HG03439 (cell line): ENCODE data around the gene LRIG2.
A peak's percentile ranks its signal among the peaks of the same experiment; 100 is the strongest.
"Not testable (repeated sequence)": the region's sequence is repeated elsewhere in the genome, so short reads cannot be mapped to it uniquely, and the experiment has no call there.

Experiments
- ATAC-seq: cut with Tn5 transposase; IDR thresholded peaks from one replicate; pipeline ENCODE4 v1.9.1; 2021; ENCODE audit warnings: mild to moderate bottlenecking, moderate library complexity; ENCODE audit not compliant: unreplicated experiment

Gene LRIG2

GRCh38 chr1:113057006-113057405 is 16.0 kb upstream of the LRIG2 start:
- no peak for ATAC-seq

DNA sequence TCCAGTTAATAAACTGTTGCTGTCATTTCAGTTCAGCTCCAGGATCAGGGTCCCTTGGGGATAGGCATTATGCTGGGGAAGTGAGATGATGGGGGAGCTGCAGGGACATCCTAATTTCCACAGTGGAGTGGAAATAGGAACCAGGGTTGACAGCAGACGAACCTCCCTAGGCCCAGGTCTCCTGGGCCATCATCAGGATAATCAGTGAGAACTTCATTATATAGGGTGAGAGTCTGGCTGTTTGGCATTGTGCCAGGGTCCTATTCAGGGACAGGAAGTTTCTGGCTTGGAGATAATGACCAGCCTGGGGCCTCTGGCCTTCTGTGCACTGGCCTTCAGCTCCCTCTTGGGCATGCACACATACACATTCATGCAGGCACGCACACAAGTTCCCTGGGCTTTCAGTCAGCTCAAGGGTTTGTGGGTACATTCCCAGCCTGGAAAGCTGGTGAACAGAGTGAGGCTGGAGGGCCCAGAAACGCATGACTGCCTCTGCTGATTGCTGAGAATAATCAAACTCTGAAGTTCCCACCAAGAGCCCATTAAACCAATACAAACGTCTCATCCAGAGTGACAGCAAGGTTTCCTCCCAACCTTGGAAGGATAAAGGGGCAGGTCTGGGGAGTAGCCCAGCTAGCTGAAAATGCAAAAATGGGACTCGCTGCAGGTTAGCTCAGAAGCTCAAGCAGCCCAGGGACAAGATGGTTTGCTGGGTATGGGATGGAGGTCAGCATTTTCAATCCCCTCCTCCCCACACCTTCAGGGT is 13.9 kb upstream of the LRIG2 start:
- ATAC-seq = no peak

DNA sequence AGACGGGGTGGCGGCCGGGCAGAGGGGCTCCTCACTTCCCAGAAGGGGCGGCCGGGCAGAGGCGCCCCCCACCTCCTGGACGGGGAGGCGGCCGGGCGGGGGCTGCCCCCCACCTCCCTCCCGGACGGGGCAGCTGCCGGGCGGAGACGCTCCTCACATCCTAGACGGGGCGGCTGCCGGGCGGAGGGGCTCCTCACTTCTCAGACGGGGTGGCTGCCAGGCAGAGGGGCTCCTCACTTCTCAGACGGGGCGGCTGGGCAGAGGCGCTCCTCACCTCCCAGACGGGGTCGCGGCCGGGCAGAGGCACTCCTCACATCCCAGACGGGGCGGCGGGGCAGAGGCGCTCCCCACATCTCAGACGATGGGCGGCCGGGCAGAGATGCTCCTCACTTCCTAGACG is 9.5 kb upstream of the LRIG2 start:
- not testable (repeated sequence) for ATAC-seq

GRCh38 chr1:113072141-113072756 is 749 bp upstream of the LRIG2 start:
- ATAC-seq = no peak

DNA sequence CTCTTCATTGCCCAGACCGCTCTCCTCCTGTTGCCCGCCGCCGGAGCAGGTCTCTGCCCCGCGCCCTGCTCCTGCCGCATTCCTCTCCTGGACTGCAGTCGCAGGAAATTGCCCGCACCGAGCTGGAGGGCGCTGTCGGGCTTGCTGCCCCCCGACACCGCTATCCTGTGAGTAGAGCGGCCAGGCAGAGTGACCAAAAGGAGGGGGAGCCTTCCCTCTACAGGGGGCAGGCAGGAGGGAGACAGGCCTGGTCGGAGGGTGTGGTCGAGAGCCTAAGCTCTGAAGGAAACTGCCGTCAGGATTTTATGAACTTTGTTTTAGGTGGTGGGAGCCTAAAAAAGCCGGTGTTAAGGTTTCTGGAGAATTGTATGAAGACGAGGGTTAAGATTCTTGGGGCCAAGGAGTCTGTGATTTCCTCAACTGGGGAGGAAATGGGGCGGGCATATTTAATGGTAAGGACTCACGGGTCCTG is 517 bp downstream of the LRIG2 start:
- ATAC-seq = peak; percentile 29

GRCh38 chr1:113074237-113074636 is 1.2 kb downstream of the LRIG2 start:
- no peak for ATAC-seq

DNA sequence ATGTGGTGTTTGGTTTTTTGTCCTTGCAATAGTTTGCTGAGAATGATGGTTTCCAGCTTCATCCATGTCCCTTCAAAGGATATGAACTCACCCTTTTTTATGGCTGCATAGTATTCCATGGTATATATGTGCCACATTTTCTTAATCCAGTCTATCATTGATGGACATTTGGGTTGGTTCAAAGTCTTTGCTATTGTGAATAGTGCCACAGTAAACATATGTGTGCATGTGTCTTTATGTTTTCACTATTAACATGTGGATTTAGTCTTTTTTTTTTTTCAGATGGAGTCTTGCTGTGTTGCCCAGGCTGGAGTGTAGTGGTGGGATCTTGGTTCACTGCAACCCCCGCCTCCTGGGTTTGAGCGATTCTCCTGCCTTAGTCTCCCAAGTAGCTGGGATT is 5.0 kb downstream of the LRIG2 start:
- ATAC-seq = not testable (repeated sequence)

DNA sequence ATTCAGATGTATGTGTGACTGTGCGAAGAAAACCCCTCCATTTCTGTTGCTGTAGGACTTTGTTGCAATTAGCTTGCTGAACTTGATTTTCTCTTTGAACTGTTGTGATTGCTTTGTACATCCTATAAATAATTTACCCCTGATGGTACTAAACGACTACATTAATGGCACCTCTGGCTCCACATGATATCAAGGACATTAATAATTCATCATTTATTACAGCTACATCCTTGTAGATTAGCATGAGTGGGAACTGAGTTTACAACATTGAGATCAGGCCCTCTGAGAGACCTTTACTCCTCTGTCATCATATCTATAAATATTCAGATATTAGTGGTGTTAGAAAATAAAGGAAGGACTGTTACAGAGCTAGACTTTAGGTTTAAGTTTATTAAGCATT is 13.5 kb downstream of the LRIG2 start:
- ATAC-seq = no peak

GRCh38 chr1:113088972-113089371 is 16.0 kb downstream of the LRIG2 start:
- no peak for ATAC-seq

- no peak for ATAC-seq
These were observed 17.1 kb downstream of the LRIG2 start for GRCh38 chr1:113090051-113090450.

GRCh38 chr1:113091988-113092594 is 19.1 kb downstream of the LRIG2 start:
- no peak for ATAC-seq

- ATAC-seq = no peak
These were observed 21.5 kb downstream of the LRIG2 start for GRCh38 chr1:113094506-113094905.

DNA sequence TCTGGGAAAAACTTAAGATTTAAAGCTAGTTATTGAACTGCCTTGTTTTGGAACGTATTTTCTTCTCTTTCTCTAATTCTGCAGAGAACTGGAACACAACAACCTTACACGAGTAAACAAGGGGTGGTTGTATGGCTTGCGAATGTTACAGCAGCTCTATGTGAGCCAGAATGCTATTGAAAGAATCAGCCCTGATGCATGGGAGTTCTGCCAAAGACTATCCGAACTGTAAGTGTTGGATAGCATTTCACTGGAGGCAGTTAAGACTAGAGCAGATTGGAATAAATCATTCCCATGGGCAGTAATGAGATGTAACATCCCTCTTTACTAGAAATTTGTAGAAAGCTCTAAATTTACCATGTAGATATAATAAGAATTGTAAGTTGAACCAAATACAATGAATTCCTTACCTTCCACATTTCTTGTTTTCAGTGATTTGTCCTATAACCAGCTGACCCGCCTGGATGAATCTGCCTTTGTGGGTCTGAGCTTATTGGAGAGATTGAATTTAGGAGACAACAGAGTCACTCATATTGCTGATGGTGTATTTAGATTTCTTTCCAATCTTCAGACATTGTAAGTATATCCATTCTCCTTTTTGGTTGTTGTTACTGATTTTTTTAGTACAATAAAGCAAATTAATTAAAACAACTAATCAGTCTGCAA is 22.9 kb downstream of the LRIG2 start:
- ATAC-seq = no peak

GRCh38 chr1:113096493-113096892 is 23.5 kb downstream of the LRIG2 start:
- no peak for ATAC-seq

DNA sequence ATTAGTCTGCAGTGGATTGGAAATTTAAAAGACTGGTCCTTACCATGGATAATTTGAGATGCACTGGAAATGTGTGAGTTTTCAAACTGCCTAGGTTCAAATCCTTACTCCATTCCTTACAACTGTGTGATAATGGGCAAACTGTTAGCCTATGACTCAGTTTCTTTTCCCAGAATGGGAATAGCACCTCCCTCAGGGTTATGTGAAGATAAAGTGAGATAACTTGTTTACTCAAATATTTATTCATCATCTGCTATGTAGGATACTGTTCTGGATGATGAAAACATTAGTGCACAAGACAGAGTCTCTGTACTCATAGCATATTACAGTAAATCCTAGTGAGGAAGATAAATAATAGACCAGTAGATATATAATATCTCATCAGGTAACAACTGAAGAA is 28.6 kb downstream of the LRIG2 start:
- ATAC-seq = no peak

- ATAC-seq = no peak
These were observed 30.1 kb downstream of the LRIG2 start for GRCh38 chr1:113103048-113103447.

DNA sequence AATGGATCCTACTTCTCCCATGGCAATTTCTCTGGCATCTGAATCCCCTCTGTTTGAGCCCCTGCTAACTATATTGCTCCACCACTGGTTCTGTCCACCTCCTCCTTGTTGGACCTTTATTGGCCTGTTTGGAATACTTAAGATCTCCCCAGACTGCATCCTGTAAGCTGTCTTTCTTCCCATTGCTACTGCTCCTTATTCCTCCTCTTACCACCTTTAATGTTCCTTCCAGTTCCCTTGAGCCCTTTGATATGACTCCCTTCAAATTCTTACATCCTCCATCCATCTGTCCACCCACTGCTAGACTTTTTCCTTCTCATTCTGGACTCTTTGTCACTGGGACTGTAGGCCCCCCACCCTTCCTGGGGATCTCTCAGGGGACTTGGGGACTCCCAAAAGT is 31.0 kb downstream of the LRIG2 start:
- ATAC-seq = no peak

GRCh38 chr1:113106910-113107309 is 33.9 kb downstream of the LRIG2 start:
- ATAC-seq = no peak

- no peak for ATAC-seq
These were observed 37.0 kb downstream of the LRIG2 start for GRCh38 chr1:113109908-113110554.

- ATAC-seq = no peak
These were observed 45.3 kb downstream of the LRIG2 start for GRCh38 chr1:113118266-113118665.

GRCh38 chr1:113123737-113124136 is 50.7 kb downstream of the LRIG2 start:
- ATAC-seq = no peak
